DMS79 (cell line): ENCODE measurements around the gene TCHH.

Experiments used
- DNase-seq: peaks from one replicate; lab custom pipeline; 2025; lab: John Stamatoyannopoulos, UW

TCHH gene

DNA sequence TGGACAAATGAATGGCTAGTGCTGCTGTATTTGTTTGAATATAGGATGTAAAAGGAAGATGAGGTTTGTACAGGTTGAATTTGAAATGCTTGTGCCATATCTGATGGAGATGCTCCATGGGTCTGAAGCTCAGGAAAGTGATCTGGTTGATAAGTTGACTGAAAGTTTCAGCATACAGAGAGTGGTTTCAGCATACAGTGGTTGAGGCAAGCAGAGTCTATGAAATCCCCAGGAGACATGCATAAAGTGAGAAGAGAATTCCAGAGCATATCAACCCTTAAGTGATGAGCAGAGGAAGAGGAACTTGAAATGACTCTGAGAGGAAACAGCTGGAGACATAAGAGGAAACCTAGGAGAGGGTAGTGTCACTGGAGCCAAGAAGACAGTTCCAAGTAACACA is 48.1 kb downstream of the TCHH start:
- no peak for DNase-seq

DNA sequence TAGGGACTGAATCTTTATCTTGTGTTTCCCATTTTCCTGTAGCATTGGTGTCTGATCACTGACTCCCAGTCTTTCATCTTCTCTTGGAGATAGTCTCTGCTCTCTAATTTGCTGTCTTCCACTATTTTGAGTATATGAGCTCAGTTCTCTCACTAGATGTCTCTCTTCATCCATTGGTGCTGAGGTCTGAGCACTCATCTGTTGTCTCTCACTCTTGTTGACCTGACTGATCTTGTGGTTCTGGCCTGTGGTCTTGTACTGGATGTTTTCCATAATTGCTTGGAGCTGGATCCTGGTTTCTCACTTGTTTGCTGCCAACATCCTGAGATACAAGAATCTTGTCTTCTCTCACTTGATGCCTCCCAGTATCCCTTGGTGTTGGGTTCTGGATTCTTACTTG is 53.3 kb downstream of the TCHH start:
- DNase-seq, result no peak
